HG02884 (cell line): ENCODE results near the gene BDP1.
"Not testable (repeated sequence)": the region's sequence is repeated elsewhere in the genome, so short reads cannot be mapped to it uniquely, and the experiment has no call there.

Experiments used
- ATAC-seq: cut with Tn5 transposase; IDR thresholded peaks from one replicate; pipeline ENCODE4 v1.9.1; 2021; ENCODE audit warnings: mild to moderate bottlenecking, moderate library complexity; ENCODE audit not compliant: unreplicated experiment

BDP1 gene

DNA sequence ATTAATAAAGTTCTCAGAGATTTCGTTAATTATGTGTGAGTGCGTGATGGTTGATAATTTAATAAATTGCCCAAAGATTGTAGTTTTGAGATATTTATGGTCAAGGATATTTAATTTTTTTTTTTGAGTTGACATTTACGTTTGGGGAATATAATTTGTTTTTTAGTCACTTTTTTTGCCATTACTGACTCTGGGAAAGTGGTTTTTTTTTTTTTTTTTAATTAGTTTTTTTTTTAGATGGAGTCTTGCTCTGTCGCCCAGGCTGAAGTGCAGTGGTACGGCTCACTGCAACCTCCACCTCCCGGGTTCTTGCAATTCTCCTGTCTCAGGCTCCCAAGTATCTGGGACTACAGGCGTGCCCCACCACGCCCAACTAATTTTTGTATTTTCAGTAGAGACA, 1.7 kb downstream of the BDP1 start:
- no peak for ATAC-seq

GRCh38 chr5:71460693-71461092, 5.2 kb downstream of the BDP1 start:
- no peak for ATAC-seq

- ATAC-seq = no peak
Measured at GRCh38 chr5:71461360-71461759, 5.9 kb downstream of the BDP1 start.

DNA sequence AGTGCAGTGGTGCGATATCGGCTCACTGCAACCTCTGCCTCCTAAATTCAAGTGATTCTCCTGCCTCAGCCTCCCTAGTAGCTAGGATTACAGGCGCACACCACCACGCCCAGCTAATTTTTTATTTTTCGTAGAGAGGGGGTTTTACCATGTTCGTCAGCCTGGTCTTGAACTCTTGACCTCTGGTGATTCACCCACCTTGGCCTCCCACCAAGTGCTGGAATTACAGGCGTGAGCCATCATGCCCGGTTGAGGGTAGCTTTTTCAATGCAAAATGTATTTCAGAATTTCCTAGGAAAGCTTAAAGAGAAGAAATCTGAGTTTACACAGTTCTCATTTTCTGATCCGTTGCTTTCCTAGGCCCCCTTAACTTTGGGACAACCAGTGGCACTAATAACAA, 15.7 kb downstream of the BDP1 start:
- no peak for ATAC-seq

- ATAC-seq = no peak
Measured at GRCh38 chr5:71475788-71476384, 20.4 kb downstream of the BDP1 start.

GRCh38 chr5:71481441-71481840, 26.0 kb downstream of the BDP1 start:
- ATAC-seq = no peak

DNA sequence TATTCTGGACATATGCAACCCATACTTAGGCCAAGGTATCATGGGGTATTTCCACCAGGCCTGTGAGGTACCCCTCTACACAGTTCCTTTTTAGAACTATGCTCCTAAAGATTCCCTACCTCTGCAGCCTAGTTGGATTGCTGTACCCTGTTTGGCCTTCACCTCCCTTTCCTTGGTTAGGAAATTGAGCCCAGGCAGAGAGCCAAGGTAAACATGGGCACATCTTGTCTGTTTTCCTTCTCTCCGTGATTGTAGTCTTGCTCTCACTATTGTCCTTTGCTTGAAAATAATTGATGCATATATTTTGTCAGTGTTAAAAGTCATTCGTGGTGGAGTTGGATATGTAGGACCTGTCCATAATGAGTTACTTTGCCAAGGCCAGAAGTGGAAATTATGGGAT, 26.7 kb downstream of the BDP1 start:
- no peak for ATAC-seq

GRCh38 chr5:71483355-71483754, 27.9 kb downstream of the BDP1 start:
- no peak for ATAC-seq

- ATAC-seq = no peak
Measured at GRCh38 chr5:71492817-71493615, 37.6 kb downstream of the BDP1 start.

DNA sequence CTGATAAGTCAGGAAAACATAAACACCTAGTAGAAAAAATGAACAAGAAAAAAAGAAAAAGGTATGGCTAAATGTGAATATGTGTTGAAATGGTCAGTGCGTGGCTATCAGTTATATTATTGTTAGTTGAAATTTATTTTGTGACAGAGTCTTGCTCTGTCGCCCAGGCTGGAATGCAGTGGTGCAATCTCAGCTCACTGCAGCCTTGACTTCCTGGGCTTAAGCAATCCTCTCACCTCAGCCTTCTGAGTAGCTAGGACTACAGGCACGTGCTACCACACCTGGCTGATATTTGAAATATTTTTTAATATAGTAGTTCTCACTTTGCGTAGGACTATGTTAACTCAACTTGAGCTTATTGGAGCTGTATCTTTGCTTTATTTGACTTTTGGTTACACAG, 38.8 kb downstream of the BDP1 start:
- not testable (repeated sequence) for ATAC-seq

DNA sequence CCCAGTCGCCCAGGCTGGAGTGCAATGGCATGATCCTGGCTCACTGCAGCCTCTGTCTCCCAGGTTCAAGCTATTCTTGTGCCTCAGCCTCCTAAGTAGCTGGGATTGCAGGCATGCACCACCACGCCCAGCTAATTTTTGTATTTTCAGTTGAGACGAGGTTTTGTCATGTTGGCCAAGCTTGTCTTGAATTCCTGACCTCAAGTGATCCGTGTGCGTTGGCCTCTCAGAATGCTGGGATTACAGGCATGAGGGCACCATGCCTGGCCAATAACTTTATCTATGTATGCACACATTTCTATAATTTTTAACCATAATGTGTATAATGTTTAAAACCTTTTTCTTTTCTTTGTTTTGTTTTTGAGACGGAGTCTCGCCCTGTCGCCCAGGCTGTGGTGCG, 43.3 kb downstream of the BDP1 start:
- ATAC-seq = not testable (repeated sequence)

- no peak for ATAC-seq
Measured at GRCh38 chr5:71503536-71503935, 48.1 kb downstream of the BDP1 start.

GRCh38 chr5:71522151-71522550, 66.7 kb downstream of the BDP1 start:
- ATAC-seq = no peak

GRCh38 chr5:71525611-71526010, 70.2 kb downstream of the BDP1 start:
- ATAC-seq = not testable (repeated sequence)

GRCh38 chr5:71528206-71528605, 72.8 kb downstream of the BDP1 start:
- no peak for ATAC-seq

GRCh38 chr5:71529682-71530081, 74.2 kb downstream of the BDP1 start:
- ATAC-seq = no peak

DNA sequence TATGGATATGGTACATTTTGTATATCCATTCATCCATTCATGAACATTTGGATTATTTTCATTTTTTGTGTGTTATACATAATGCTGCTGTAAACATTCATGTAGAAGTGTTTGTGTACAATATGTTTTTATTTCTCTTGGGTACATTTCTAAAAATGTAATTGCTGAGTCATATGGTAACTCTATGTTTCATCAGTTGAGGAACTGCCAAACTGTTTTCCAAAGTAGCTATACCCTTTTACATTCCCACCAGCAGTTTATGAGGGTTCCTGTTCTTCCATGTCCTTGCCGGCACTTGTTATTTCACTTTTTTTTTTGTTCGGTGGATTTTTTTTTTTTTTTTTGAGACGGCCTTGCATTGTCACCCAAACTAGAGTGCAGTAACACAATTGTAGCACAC, 77.7 kb downstream of the BDP1 start:
- no peak for ATAC-seq

- no peak for ATAC-seq
Measured at GRCh38 chr5:71533615-71534014, 78.2 kb downstream of the BDP1 start.

DNA sequence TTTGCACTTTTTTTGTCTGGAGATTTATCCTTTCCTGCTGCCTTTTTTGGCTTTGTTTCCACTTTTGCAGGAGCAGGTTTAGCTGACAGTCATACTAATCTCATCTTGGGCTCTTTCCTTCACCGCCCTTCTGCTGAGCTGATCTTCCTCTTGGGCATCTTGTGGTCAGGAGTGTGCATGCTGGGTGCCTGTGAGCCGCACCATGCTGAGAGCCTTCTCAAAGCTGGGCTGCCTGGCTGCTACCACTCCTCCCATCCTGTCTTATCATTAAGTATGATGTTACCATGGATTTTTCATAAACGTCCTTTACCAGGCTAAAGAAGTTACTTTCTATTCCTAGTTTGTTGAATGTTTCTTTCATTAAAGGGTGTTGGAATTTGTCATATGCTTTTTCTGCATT, 82.2 kb downstream of the BDP1 start:
- no peak for ATAC-seq

DNA sequence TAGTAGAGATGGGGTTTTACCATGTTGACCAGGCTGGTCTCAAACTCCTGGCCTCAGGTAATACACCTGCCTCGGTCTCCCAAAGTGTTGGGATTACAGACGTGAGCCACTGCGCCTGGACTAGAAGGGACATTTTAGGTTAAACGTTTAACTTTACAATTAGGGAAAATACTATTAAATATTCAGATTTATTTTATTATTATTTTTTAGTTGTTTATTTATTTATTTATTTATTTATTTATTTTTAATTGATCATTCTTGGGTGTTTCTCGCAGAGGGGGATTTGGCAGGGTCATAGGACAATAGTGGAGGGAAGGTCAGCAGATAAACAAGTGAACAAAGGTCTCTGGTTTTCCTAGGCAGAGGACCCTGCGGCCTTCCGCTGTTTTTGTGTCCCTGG, 95.4 kb downstream of the BDP1 start:
- not testable (repeated sequence) for ATAC-seq

DNA sequence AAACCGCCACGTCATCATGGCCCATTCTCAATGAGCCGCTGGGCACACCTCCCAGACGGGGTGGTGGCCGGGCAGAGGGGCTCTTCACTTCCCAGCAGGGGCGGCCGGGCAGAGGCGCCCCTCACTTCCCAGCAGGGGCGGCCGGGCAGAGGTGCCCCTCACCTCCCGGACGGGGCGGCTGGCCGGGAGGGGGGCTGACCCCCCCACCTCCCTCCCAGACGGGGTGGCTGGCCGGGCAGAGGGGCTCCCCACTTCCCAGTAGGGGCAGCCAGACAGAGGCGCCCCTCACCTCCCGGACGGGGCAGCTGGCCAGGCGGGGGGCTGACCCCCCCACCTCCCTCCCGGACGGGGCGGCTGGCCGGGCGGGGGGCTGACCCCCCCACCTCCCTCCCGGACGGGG, 96.1 kb downstream of the BDP1 start:
- not testable (repeated sequence) for ATAC-seq

DNA sequence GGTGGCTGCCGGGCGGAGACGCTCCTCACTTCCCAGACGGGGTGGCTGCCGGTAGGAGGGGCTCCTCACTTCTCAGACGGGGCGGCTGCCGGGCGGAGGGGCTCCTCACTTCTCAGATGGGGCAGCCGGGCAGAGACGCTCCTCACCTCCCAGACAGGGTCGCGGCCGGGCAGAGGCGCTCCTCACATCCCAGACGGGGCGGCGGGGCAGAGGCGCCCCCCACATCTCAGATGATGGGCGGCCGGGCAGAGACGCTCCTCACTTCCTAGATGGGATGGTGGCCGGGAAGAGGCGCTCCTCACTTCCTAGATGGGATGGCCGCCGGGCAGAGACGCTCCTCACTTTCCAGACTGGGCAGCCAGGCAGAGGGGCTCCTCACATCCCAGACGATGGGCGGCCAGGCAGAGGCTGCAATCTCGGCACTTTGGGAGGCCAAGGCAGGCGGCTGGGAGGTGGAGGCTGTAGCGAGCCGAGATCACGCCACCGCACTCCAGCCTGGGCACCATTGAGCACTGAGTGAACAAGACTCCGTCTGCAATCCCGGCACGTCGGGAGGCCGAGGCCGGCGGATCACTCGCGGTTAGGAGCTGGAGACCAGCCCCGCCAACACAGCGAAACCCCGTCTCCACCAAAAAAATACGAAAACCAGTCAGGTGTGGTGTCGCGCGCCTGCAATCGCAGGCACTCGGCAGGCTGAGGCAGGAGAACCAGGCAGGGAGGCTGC, 96.7 kb downstream of the BDP1 start:
- not testable (repeated sequence) for ATAC-seq
